B cell (primary cell): Measurements from ENCODE around the gene PCDHA1. TPM values are rescaled to one million over a fixed set of nuclear protein-coding genes. Genes with fewer than 3 reads are reported as not detected.
A peak's percentile ranks its signal among the peaks of the same experiment; 100 is the strongest.

Experiments
- ATAC-seq: fragments of 200-7000 bp; cut with Tn5 transposase; one replicate; pipeline ENCODE4 v1.10.0; 2021; ENCODE audit warnings: low read depth, mild to moderate bottlenecking, moderate number of reproducible peaks, moderate library complexity
- CTCF ChIA-PET: fragments of 350-600 bp; sonication (Branson Sonifier 250); formaldehyde crosslinking; loops from one replicate; lab custom pipeline; 2021; ENCODE audit warnings: antibody characterized with exemption, inconsistent platforms; lab: Charles Lee
- POLR2A ChIA-PET: fragments of 350-600 bp; sonication (Branson Sonifier 250); formaldehyde crosslinking; loops from one replicate; lab custom pipeline; 2021; ENCODE audit warnings: antibody characterized with exemption; lab: Charles Lee
- DNase-seq: peaks from one replicate; pipeline ENCODE4 v3.0.0; 2013
- H2AFZ ChIP-seq: 2 replicates; pipeline ENCODE4 v1.6.1; 2012; ENCODE audit warnings: mild to moderate bottlenecking, low read depth, low read length; ENCODE audit not compliant: insufficient read depth, poor library complexity, severe bottlenecking
- H3K27ac ChIP-seq, 2 donors: 1 replicate in 1 of 2; 2 replicates in 1 of 2; pipeline ENCODE4 v1.5.1; 2012 to 2013; ENCODE audit warnings: low read length in 2 of 2, mild to moderate bottlenecking in 2 of 2, moderate library complexity in 1 of 2
- H3K27me3 ChIP-seq, 4 experiments: fragments of 200-600 bp in 1 of 4; sonication (generic) in 1 of 4; replicated peaks in 1 of 4; 1 replicate in 2 of 4; 2 replicates in 2 of 4; pipeline versions ENCODE4 v1.6.1 to v1.7.0; 2013 to 2016; ENCODE audit warnings: low read length in 3 of 4, mild to moderate bottlenecking in 2 of 4, mixed read lengths in 1 of 4, moderate library complexity in 1 of 4; ENCODE audit not compliant: insufficient read depth in 4 of 4, control insufficient read depth in 3 of 4; ENCODE audit errors: control extremely low read depth in 1 of 4
- H3K36me3 ChIP-seq, 2 experiments: replicated peaks in 1 of 2; 1 replicate in 1 of 2; 2 replicates in 1 of 2; pipeline versions ENCODE4 v1.6.1 to v1.7.1; 2013; ENCODE audit warnings: low read length in 1 of 2; ENCODE audit not compliant: insufficient read depth in 2 of 2, control insufficient read depth in 1 of 2; ENCODE audit errors: control extremely low read depth in 1 of 2, extremely low read depth in 1 of 2
- H3K4me1 ChIP-seq, 2 donors: fragments of 200-600 bp in 1 of 2; sonication (generic) in 1 of 2; 1 replicate in 1 of 2; 2 replicates in 1 of 2; pipeline versions ENCODE4 v1.5.1 to v1.6.1; 2013 to 2017; ENCODE audit warnings: low read length in 2 of 2; ENCODE audit not compliant: control insufficient read depth in 2 of 2, insufficient read depth in 2 of 2
- H3K4me2 ChIP-seq: replicated peaks from 2 replicates; pipeline ENCODE3; 2012; ENCODE audit warnings: mild to moderate bottlenecking, low read depth, low read length; ENCODE audit not compliant: poor library complexity, severe bottlenecking
- H3K4me3 ChIP-seq, 5 experiments: fragments of 200-600 bp in 1 of 5; sonication (generic) in 1 of 5; 1 replicate in 3 of 5; 2 replicates in 2 of 5; pipeline versions ENCODE4 v1.5.1 to v1.7.0; 2011 to 2016; ENCODE audit warnings: low read length in 4 of 5, mild to moderate bottlenecking in 4 of 5, low read depth in 2 of 5, control low read depth in 1 of 5, moderate library complexity in 1 of 5; ENCODE audit not compliant: insufficient read depth in 1 of 5; ENCODE audit errors: control extremely low read depth in 1 of 5, extremely low read depth in 1 of 5
- H3K79me2 ChIP-seq: fragments of 200-600 bp; sonication (generic); one replicate; pipeline ENCODE4 v1.6.0; 2016; ENCODE audit warnings: low read length; ENCODE audit not compliant: control insufficient read depth, insufficient read depth
- H3K9ac ChIP-seq: fragments of 200-600 bp; sonication (generic); 2 replicates; pipeline ENCODE4 v1.6.1; 2017; ENCODE audit warnings: mild to moderate bottlenecking, low read length, moderate library complexity
- H3K9me3 ChIP-seq, 3 donors: one replicate each; pipeline versions ENCODE4 v1.6.1 to v1.7.1; 2013; ENCODE audit warnings: low read length in 2 of 3; ENCODE audit not compliant: control insufficient read depth in 2 of 3, insufficient read depth in 1 of 3; ENCODE audit errors: control extremely low read depth in 1 of 3
- H4K20me1 ChIP-seq: 2 replicates; pipeline ENCODE4 v1.6.0; 2012; ENCODE audit warnings: mild to moderate bottlenecking, low read length; ENCODE audit not compliant: insufficient read depth, control insufficient read depth, poor library complexity, severe bottlenecking
- H3K27ac Mint-ChIP-seq: one replicate; pipeline ENCODE4 v1.8.0; 2021; ENCODE audit warnings: mixed read lengths
- H3K27me3 Mint-ChIP-seq: one replicate; pipeline ENCODE4 v1.8.0; 2021; ENCODE audit warnings: mixed read lengths
- H3K4me1 Mint-ChIP-seq: one replicate; pipeline ENCODE4 v1.8.0; 2021; ENCODE audit warnings: mixed read lengths
- H3K4me3 Mint-ChIP-seq: one replicate; pipeline ENCODE4 v1.8.0; 2021; ENCODE audit warnings: mixed read lengths
- H3K9me3 Mint-ChIP-seq: one replicate; pipeline ENCODE4 v1.8.0; 2022; ENCODE audit warnings: mixed read lengths; ENCODE audit not compliant: insufficient read depth
- EZH2 ChIP-seq: IDR thresholded peaks from 2 replicates; pipeline ENCODE4 v1.6.1; 2012; ENCODE audit warnings: borderline replicate concordance, low read depth, mild to moderate bottlenecking, moderate library complexity, low read length; ENCODE audit not compliant: insufficient read depth, poor library complexity, severe bottlenecking
- WGBS: methylation state at CpG from one replicate; pipeline ENCODE4 v1.1.5; 2013; ENCODE audit warnings: missing lambda C conversion rate; ENCODE audit not compliant: insufficient coverage; 5-methylcytosine and 5-hydroxymethylcytosine counted together
- intact Hi-C: fragments of 100-400 bp; cut with micrococcal nuclease; formaldehyde crosslinking; loops from one replicate; pipeline ENCODE4 v1.10.0; 2022
- polyA plus RNA-seq: library from polyadenylated mRNA; depleted of rRNA; stranded (reverse); fragments of >200 nt; gene quantifications from 2 replicates; pipeline ENCODE4 v1.2.3, GENCODE V29; 2012
- total RNA-seq, 2 donors: library from RNA; stranded (reverse); fragments of 120-200 nt in 1 of 2; gene quantifications; 1 replicate in 1 of 2; 2 replicates in 1 of 2; pipeline versions ENCODE4 v1.2.3 to v1.2.4, GENCODE V29; 2013 to 2022
- TF ChIP-seq, protein P1 (sequence below): fragments of 200-600 bp; IDR thresholded peaks from one replicate; pipeline ENCODE4 v1.8.0; 2022; ENCODE audit warnings: antibody characterized with exemption, mild to moderate bottlenecking

The PCDHA1 gene
- total and polyA plus RNA-seq, 2 donors (not counting 1 experiment from before 2014, with no cell fraction given) = not detected

DNA sequence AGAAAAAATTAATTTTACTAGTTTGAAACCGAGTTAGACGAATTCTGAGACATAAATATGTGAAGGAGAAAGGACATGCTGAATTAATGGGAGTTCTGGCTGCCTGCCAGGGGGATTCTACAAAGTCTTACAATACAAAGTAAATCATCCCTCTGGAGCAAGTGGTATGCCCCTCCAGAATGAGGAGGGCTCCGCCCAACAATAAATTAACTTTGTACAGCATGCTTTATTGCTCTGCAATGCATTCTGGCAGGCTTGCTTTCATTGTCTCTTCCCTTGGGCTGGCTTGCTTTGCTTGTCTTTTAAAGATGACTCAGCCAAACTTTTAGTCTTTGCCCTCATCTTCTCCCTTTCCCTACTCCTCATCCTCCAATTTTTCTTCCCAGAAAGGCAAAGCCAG, 253.6 kb downstream of the PCDHA1 start:
- intact Hi-C loops = no loop called here
- Histone ChIP-seq H3K4me1 (peaks cover 0 to 2% of the 10 kb centered on the region in 2 donors), H3K79me2 (no peaks in the 10 kb centered on the region), H3K36me3 (no peaks in the 10 kb centered on the region), H2AFZ (no peak overlapping the region), H3K4me2 (no peak overlapping the region), H3K9ac (no peak overlapping the region), H3K27me3 (peaks cover 0 to 6% (median 0%) of the 10 kb centered on the region in 4 experiments), H4K20me1 (no peaks in the 10 kb centered on the region), H3K9me3 (peaks cover 0 to 14% (median 11%) of the 10 kb centered on the region in 3 donors), H3K27ac (no peak overlapping the region), H3K4me3 (no peak overlapping the region)
- H3K9me3 Mint-ChIP-seq = peaks cover 5% of the 10 kb centered on the region
- H3K27me3 Mint-ChIP-seq = peaks cover 3% of the 10 kb centered on the region
- WGBS = 100% methylated on average over 1 of the region's 3 CpGs
- H3K4me1 Mint-ChIP-seq = no peaks in the 10 kb centered on the region
- H3K27ac Mint-ChIP-seq = no peak overlapping the region
- TF ChIP-seq, protein P1, sequence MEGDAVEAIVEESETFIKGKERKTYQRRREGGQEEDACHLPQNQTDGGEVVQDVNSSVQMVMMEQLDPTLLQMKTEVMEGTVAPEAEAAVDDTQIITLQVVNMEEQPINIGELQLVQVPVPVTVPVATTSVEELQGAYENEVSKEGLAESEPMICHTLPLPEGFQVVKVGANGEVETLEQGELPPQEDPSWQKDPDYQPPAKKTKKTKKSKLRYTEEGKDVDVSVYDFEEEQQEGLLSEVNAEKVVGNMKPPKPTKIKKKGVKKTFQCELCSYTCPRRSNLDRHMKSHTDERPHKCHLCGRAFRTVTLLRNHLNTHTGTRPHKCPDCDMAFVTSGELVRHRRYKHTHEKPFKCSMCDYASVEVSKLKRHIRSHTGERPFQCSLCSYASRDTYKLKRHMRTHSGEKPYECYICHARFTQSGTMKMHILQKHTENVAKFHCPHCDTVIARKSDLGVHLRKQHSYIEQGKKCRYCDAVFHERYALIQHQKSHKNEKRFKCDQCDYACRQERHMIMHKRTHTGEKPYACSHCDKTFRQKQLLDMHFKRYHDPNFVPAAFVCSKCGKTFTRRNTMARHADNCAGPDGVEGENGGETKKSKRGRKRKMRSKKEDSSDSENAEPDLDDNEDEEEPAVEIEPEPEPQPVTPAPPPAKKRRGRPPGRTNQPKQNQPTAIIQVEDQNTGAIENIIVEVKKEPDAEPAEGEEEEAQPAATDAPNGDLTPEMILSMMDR = no peak
- TF ChIP-seq EZH2 = no peak
- ATAC-seq = no peak
- DNase-seq = no peak
- CTCF ChIA-PET = no interaction called here
- no peak overlapping the region for H3K4me3 Mint-ChIP-seq
- POLR2A ChIA-PET = no interaction called here

DNA sequence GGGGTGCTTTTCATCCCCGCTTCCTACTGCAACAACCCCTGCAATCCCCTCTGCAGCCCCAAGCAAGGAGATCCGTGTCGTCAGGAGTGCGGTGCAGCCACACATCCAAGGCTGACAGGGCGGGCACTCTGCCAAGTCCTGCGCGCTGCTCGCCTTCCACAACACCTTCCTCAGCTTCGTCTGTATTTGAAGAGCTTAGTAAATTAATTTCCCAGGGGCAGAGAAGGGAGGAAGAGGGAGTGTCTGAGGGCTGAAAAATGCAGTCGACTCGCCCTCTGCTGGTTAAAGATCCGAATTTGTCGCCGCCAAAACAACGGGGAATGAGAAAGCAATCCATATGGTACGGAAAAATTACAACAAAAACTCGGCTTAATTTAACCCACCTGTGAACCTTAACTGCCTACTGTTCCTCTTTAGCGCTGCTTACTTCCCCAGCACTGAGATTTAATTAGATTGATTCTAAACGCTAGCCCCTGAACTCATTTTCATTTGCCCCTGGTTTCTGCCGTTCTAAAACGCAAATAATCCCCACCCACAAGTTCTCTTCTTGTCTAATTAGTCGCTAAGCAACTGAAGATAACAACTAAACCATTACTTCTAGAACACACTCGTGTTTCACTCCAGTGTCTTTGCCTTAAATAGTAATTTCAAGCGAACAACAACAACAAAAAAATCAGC, 254.3 kb downstream of the PCDHA1 start:
- H3K36me3 ChIP-seq = no peaks in the 10 kb centered on the region
- H3K27ac ChIP-seq = no peak overlapping the region
- DNase-seq = peak; percentile 1
- no peak overlapping the region for H3K4me2 ChIP-seq
- H3K9ac ChIP-seq = no peak overlapping the region
- H3K9me3 ChIP-seq = peaks cover 0 to 14% (median 11%) of the 10 kb centered on the region in 3 donors
- intact Hi-C loops = loop anchor here (10.0 kb wide), 1 partner anchor 665 kb away; no protein-coding TSS in a partner anchor
- peak overlapping the region; percentile 32 for H2AFZ ChIP-seq
- Mint-ChIP-seq H3K27me3 (peaks cover 3% of the 10 kb centered on the region), H3K4me3 (no peak overlapping the region), H3K4me1 (no peaks in the 10 kb centered on the region), H3K27ac (no peak overlapping the region), H3K9me3 (peaks cover 5% of the 10 kb centered on the region)
- H3K4me1 ChIP-seq = peaks cover 0 to 2% of the 10 kb centered on the region in 2 donors
- TF ChIP-seq, protein P1 = no peak
- no peak for TF ChIP-seq EZH2
- peaks cover 0 to 6% (median 0%) of the 10 kb centered on the region in 4 experiments for H3K27me3 ChIP-seq
- 25% methylated on average over 13 of the region's 24 CpGs for WGBS
- ATAC-seq = no peak
- POLR2A ChIA-PET = no interaction called here
- no peak overlapping the region for H3K4me3 ChIP-seq
- CTCF ChIA-PET = no interaction called here
- no peaks in the 10 kb centered on the region for H4K20me1 ChIP-seq
- no peaks in the 10 kb centered on the region for H3K79me2 ChIP-seq
